Measurements from ENCODE around the gene KCND3.

KCND3 gene

GRCh38 chr1:111961016-111961415 is 28.5 kb downstream of the KCND3 start:
- no peak for DNase-seq (ENCODE audit: low read depth in 2 of 3, low spot score in 1 of 3)

GRCh38 chr1:111959436-111959835 is 30.0 kb downstream of the KCND3 start:
- no peak for DNase-seq (ENCODE audit: low read depth in 2 of 3, low spot score in 1 of 3)

GRCh38 chr1:111958851-111959250 is 30.6 kb downstream of the KCND3 start:
- DNase-seq (ENCODE audit: low read depth in 2 of 3, low spot score in 1 of 3), result no peak

DNA sequence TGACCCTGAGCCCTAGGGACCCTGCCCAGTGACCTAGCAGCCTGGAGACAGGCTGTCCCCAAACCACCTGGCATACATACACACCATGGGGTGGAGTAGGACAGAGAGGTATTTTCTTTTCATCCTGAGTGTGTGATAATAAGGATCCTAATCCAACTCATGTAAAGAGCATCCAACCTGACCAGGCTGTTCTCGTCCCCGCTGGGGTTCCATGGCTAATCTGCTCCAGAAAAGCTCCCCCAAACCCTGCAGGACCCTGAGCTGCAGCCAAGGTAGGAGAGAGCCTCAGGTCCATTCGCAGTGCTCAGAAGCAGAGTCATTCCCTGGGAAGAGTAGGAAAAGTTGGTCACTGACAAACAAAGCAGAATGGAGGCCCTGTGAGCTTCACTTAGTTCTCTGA is 31.4 kb downstream of the KCND3 start:
- no peak for DNase-seq (ENCODE audit: low read depth in 2 of 3, low spot score in 1 of 3)

GRCh38 chr1:111956155-111956771 is 33.2 kb downstream of the KCND3 start:
- no peak for DNase-seq (ENCODE audit: low read depth in 2 of 3, low spot score in 1 of 3)

- no peak for DNase-seq (ENCODE audit: low read depth in 2 of 3, low spot score in 1 of 3)
Measured at GRCh38 chr1:111955755-111956154, 33.7 kb downstream of the KCND3 start.

DNA sequence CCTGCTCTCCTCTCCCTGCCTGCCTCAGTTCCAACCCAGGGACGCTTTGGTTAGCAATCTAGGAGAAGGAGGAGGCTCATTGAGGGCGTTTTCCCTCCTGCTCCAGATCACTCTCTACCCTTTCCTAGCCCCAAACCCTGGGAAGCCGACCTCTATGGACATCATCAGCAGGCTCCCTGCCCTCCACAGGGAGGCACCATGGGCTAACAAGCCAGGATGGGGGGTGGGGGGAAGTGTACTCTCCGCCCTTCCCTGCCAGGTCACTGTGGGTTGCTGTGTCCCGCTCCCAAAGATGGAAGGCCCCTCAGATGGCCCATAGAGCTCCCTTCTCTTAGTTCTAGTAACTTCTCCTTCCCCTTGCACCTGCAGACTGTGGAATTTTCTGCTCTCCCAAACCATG is 35.7 kb downstream of the KCND3 start:
- no peak for DNase-seq (ENCODE audit: low read depth in 2 of 3, low spot score in 1 of 3)

DNA sequence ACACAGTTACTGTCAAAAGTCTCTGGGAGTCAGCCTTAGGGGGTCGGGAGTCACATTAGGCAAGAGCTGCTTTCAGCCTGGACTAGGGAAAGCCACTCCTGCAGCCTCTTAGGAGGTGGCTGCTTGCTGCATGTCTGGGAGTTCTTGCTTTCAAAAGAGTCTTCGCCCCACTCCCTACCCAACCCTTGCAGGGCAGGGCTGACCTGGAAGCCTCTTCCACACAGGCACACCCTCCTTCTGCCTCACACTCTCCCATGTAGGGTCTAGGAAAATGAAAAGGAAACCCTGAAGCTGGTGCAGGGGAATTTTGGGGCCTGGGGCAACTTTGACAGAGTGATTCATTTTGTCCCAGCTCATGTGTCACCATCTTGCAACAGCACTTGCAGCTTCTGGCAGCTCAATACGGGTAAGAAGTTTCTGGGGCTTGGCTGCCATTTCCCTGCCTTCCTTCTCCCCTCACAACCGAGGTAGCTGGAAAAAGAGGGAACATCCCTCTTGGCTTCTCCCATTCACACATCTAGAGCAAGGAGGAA is 37.3 kb downstream of the KCND3 start:
- no peak for DNase-seq (ENCODE audit: low read depth in 2 of 3, low spot score in 1 of 3)

DNA sequence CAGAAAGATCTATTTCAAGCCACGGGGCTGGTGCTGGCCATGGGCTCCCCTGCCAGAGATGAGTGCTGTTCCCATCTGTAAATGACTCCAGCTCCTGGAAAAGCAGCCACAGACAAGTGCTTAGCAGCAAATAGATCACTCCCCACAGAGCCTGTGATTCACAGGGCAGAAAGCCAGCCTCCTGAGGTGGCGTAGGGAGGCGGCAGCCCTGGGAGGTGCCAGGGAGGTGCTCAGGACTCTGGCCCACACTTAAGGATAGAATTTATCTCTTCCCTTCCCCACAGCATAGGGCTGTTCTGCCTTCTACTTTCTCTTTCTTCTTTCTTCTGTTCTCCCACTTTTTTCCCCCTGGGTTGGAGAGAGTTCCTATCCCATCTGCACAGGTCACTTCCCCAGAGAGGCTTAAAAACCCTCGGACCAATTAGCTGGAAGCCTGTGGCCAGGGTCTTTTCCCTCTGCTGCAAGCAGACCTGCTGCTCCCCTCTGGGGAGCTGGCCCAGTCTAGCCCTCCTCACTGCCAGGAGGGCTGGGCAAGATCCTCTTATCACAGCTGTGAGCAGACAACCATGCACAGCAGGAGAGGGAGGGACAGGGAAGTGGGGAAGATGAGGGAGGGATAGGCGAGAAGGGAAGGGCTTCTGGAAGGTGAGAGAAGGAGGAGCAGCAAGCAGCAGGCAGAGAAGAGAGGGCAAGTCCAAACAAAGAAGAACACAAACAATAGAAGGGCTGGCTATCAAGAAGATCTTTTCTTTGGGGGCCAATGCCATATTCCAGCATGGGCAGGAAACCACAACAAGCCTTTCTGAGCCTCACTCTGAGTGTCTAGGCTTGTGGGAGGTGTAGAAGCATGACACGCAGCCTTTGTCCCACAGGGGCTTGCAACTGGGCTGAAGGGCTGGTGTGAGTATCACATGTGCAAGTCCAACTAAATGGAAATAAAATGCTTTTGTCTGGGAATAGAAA is 41.0 kb downstream of the KCND3 start:
- DNase-seq (ENCODE audit: low read depth in 2 of 3, low spot score in 1 of 3), result no peak

DNA sequence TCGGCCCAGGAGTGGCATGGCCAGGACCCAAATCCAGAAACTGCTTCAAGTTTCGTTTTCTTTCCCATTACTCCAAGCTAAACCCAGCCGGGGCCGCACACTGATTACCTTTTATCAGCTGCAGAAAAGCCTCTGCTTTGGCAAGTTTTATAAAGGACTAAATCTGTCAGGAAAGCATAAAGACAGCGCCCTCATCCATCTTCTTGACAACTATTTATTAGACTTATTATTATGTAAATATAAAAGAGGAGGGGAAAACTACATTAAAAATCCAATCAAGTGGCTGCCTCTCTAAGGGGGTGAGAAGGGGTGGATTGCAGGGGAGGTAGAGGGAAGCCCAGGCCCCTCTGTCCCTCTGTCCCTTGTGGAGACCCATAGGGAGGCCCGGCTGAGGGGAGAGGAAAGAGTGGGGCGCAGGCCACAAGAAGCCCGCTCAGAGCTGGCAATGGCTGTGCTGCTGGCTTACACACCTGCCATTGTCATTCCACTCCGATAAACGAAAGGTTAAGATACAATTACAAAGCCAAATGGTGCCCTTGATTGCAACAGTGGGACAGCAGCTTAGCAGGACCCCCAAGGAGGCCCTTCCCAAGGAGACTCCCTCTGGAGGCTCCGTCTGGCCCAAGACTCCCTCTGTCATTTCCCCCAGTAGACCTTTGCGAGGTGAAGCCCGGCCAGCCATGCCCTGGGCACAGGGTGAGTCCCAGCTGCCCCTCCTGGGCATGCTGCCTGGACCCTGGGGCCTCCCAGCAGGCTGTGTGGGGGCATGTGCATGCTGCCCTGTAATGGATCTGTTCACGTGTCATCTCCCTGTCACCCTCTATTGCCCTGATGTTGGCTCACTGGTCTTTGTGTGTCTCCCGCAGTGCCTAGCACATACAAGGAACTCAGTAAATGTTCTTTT is 45.4 kb downstream of the KCND3 start:
- no peak for DNase-seq (ENCODE audit: low read depth in 2 of 3, low spot score in 1 of 3)

DNA sequence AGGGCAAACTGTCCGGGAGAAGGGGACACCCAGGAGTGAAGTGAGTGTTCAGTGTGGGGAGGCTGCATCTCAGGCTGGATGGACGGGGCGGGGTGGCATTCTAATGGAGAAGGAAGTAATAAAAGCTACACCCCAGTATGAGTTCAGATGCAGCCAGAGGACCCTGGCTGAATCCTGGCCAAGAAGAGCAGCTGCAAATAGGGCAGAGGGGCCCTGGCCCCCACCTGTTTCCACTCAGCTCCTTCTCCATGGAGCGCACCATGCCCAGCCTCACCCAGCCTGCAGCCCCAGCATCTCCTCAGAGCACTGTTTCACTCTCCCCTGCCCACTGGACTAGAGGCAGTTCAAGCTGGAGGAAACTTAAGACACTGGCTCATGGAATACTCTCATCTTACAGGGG is 46.4 kb downstream of the KCND3 start:
- no peak for DNase-seq (ENCODE audit: low read depth in 2 of 3, low spot score in 1 of 3)

DNA sequence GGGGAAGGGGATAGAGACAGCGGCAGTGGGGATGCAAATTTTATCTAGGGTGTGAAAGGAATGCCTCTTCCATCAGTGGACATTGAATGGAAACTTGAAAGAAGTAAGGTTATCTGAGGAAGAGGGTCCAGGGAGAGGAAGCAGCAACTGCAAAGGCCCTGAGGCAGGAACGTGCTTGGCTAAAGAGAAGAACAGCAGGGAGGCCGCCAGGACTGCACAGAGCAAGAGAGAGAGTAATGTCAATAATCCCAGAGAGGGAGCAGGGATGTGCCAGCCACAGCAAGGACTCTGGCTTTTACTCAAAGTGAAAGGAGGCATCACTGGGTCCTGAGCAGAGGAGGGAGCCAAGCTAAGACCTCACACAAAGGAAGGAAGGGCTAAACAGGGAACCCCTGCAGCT is 50.9 kb downstream of the KCND3 start:
- no peak for DNase-seq (ENCODE audit: low read depth in 2 of 3, low spot score in 1 of 3)

DNA sequence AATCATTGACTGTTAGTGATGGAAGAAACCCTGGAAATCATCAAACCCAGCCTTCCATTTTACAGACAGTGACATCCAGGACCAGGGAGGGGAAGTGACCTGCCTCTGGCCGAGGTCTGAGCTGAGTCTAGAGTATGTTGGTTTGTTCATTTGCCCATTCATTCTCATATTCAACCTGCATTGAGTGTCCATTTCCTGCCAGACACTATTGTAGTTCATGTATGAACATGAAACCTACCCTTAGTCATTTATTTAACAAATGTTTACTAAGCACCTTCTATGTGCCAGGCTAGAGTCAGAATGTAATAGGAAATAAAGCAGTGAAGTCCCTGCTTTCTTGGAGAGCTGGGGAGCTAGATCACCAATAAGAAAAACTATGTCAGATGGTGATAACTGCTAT is 51.3 kb downstream of the KCND3 start:
- DNase-seq (ENCODE audit: low read depth in 2 of 3, low spot score in 1 of 3), result no peak

GRCh38 chr1:111937147-111937725 is 52.2 kb downstream of the KCND3 start:
- no peak for DNase-seq (ENCODE audit: low read depth in 2 of 3, low spot score in 1 of 3)

GRCh38 chr1:111934106-111934852 is 55.2 kb downstream of the KCND3 start:
- DNase-seq (ENCODE audit: low read depth in 2 of 3, low spot score in 1 of 3), result no peak

GRCh38 chr1:111930356-111930755 is 59.1 kb downstream of the KCND3 start:
- no peak for DNase-seq (ENCODE audit: low read depth in 2 of 3, low spot score in 1 of 3)

- DNase-seq (ENCODE audit: low read depth in 2 of 3, low spot score in 1 of 3), result no peak
Measured at GRCh38 chr1:111928531-111928930, 60.9 kb downstream of the KCND3 start.

- no peak for DNase-seq (ENCODE audit: low read depth in 2 of 3, low spot score in 1 of 3)
Measured at GRCh38 chr1:111927652-111928051, 61.8 kb downstream of the KCND3 start.

DNA sequence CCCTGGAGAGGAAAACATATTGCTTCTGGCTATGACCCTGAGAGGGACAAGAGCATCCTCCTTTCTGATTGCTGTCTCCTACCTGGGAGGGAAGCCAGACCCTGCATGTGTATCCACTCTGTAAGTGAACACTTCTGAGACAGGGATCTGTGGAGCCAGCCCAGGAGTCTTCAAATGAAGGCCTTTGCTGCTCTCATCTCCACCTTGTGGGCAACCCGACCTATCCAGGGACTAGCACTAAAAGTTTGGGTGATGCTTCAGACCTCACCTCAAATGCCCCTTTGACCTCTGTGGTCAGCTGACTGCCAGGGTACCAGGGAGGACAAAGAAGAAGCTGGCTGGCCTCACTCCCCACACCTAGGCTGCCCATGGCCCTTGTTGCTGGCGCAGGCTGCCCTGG is 64.7 kb downstream of the KCND3 start:
- no peak for DNase-seq (ENCODE audit: low read depth in 2 of 3, low spot score in 1 of 3)

DNA sequence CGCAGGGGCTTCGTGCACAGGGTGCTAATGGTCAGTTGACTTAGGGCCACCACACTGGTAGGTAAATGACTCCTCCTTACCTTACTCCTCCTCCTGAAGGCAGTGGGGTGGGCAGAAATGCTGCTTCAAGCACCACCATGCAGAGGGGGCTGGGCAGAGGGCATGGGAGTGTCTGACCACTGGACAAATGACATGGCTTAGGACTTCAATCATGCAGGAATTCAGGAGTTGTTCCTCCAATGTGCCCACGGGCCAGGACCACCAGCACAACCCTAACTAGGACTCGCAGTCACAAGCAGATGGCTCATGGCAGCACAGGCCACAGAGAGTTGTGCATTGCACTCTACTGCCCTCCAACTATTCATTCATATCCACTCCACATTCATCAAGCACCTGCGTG is 65.7 kb downstream of the KCND3 start:
- no peak for DNase-seq (ENCODE audit: low read depth in 2 of 3, low spot score in 1 of 3)

All from stimulated activated CD4-positive, alpha-beta T cell treated with anti-CD3 and anti-CD28 coated beads, Interleukin-12 subunit alpha, Interleukin-12 subunit beta, amount 100 ng/mL, for 48 hours (primary cell).